NCI-H446 treated with DMSO at 0.1 percent for 48 hours (cell line): ENCODE data around the gene FCHSD2.
"Not testable (repeated sequence)": the region's sequence is repeated elsewhere in the genome, so short reads cannot be mapped to it uniquely, and the experiment has no call there.

Experiments
- DNase-seq: peaks from one replicate; lab custom pipeline; 2025; lab: John Stamatoyannopoulos, UW

The FCHSD2 gene

DNA sequence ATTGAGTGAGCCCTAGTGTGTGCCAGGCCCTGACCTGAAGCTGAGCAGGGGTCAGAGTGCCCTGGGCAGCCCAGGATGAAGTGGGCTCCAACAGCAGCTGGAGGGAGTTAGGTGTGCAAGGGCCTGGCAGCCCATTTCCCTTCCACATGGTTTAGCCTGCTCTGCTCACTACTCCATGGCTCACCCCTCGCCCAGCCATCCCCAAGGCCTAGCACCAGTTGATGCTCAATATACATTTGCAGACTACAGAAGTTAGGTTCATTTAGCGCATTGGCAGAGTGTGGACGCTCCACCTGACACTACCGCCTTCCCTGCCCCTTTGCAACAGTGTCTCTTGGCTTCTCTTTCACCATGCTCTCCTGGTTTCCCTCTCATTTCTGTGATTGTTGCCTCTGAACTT lies 324.2 kb downstream of the FCHSD2 start:
- DNase-seq = no peak

DNA sequence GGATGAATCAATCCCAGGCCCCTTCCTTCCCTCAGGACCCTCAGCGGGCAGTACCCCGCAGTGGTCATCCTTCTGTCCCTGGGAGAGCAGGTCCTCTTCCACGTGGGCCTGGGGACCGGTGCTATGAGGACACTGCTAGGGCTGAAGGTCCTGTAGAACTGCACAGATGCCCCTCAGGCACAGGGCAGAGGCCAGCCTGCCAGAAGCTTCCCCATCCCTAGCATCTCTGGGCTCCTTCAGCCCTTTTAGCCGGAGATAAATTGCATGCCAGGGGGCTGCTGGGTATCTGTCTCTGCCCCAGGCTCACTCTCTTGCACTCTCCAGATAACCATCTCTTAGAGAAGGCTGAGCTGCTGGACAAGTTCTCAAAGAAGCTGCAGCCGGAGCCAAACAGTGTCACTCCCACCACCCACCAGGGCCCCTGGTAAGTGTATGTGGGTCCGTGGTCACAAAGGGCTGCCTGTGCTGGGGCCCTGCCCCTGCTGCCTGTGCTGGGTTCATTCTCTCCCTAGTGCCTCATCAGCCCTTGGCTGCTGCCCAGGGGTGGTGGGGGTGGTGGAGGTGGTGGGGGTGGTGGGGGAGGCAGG lies 325.6 kb downstream of the FCHSD2 start:
- no peak for DNase-seq

DNA sequence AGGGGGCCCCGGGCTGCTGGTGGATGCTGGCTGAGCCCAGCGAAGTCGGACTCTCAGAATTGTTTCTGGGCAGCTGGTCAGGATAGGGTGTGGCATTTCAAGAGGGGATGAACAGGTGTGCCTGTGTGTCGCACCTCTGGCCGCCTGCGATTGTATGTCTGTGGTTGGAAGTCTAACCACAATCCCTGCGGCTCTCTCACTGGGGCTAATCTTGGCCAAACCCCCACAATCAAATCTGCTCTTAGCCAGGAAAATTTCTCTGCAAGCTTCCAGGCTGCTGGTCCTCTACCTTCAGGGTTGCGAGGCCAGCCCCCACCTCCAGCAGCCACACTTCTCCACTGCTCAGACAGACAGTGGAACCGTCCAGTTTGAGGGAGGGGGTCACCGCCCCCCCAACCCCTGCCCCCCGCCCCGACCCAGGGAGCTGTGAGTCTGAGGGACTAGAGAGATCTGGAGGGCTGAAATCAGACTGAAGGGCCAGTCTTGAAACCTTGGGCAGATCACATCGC lies 327.0 kb downstream of the FCHSD2 start:
- DNase-seq = no peak

DNA sequence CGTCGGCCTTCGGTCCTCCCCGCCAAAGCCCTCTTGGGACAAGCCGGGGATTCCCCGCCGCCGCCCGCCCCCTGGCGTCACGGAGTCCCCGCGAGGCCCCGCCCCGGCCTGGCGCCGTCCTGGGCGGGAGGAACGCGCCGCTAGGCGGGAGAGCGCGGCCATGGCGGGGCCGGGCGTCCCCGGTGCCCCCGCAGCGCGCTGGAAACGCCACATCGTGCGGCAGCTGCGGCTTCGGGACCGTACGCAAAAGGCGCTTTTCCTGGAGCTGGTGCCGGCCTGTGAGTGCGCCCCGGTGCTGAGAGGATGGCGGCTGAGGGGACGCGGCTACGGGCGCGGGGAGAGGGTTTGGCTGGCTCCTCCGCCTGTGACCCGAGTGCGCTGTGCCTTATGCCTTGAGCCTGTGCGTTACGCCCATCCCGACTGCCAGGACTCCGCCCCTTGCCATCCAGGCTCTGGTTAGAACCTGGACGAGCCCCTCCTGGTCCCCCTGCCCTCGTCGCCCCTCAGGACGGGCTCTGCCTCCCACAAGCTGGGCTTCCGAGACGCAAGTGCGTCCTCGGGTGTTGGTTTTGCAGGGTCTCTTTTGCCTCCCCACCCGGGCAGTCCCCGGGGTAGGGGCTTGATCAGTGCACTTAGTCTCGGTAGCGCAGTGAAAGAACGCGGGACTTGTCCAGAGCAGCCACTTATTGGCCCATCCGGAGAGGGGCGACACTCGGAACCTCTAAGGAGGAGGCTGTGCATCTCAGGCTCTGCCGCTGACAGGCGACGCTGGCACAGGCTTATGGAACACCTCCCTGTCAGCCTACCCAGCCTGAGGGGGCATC lies 327.6 kb downstream of the FCHSD2 start, which contains the start of gene ATG16L2:
Gene ATG16L2 (plus strand): TSS at position 126 of the 824 bp plus-strand sequence. CDS start 35 bp downstream, at position 161.
- DNase-seq = peak; percentile 70

GRCh38 chr11:72813740-72814285 lies 328.3 kb downstream of the FCHSD2 start:
- DNase-seq = peak; percentile 70

DNA sequence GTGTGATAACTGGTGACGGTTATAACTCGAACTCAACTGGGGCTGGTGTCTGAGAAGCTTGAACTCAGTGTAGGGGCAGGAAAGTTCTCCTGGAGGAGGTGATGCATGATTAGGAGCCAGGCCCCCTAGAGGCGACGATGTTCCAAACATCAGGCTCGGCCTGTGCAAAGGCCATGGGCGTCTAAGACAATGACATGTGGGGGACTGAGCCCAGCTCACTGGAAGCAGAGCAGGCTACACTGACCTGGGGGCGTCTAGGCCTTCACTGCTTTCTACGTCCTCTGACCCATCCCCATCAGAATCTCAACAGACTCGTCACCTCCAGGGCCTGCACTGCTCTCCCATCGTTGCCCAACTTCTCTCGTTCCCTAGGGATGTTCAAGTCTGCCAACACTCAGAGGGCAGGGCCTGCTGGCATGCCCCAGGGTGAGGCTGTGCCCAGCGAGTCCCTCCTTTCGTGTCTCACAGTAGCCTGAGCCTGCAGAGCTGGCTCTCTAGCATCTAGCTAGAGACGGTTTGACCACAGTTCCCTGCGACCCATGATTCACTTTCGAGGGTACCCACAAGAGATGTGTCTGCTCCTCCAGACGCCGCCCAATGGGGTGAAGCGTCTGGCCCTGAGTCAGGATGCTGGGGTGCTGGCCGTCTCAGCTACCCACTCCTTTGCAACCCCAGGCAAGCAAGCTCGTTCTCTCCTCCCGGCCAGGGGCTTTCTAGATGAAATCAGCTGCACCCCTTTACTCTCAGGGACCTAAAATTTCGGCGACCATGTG lies 329.0 kb downstream of the FCHSD2 start:
- peak; percentile 49 for DNase-seq

DNA sequence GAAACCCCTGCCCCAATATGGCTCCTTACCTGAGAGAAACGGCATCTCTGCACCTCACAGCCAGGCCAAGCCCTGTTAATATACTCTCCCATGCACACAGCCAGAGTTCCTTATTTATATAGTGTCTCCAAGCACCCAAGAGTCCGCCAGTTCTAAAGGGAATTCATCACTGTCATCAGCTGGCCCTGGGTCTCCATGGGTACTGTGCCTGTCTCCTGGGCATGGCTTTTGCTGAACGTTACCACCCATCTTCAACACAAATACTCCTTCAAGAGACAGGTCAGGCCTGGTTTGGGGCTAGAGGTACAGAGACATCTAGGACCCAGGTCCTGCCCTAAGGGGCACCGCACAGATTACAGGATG lies 329.5 kb downstream of the FCHSD2 start:
- DNase-seq = peak; percentile 43

DNA sequence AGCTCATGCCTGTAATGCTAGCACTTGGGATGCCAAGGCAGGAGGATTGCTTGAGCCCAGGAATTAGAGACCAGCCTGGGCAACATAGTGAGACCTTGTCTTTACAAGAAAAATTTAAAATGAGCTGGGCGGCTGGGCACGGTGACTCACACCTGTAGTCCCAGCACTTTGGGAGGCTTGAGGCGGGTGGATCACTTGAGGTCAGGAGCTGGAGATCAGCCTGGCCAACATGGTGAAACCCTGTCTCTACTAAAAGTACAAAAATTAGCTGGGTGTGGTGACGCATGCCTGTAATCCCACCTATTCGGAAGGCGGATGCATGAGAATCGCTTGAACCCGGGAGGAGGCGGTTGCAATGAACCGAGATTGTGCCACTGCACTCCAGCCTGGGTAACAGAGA lies 330.4 kb downstream of the FCHSD2 start:
- not testable (repeated sequence) for DNase-seq

DNA sequence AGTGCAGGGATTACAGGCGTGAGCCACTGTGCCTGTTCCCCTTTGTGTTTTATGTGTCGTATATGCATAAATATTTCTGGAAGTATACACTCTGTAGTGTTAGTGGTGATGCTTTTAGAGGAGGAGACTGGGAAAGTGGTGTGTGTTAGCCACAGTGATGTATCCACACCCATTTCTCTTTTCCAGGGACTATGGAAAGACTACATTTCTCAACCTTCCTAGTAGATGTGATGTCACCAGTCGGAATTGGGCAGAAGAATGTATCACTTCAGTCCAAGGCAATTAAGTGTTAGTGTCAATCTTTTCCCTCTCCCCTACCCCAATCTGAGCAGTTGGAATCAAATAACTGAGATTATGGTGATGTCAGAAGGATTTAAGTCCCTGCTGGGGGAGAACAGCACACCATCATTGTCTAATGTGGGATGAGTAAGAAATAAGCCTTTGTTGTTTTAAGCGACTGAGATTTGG lies 333.8 kb downstream of the FCHSD2 start:
- DNase-seq = no peak

GRCh38 chr11:72807792-72808191 lies 334.3 kb downstream of the FCHSD2 start:
- DNase-seq = no peak

- no peak for DNase-seq
These were observed 335.0 kb downstream of the FCHSD2 start for GRCh38 chr11:72807021-72807693.

- DNase-seq = not testable (repeated sequence)
These were observed 335.7 kb downstream of the FCHSD2 start for GRCh38 chr11:72806378-72806777.

GRCh38 chr11:72805216-72805615 lies 336.9 kb downstream of the FCHSD2 start:
- DNase-seq = no peak

DNA sequence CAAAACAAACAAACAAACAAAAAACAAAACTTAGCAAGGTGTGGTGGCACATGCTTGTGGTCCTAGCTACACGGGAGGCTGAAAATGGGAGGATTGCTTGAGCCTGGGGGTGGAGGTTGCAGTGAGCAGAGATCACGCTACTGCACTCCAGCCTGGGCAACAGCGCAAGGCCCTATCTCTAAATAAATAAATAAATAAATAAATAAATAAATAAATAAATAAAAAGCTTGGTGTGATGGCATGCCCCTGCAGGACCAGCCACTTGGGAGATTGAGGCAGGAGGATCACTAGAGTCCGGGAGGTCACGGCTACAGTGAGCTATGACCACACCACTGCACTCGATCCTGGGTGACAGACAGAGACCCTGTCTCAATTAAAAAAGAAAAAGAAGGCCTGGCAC lies 339.3 kb downstream of the FCHSD2 start:
- DNase-seq = no peak

DNA sequence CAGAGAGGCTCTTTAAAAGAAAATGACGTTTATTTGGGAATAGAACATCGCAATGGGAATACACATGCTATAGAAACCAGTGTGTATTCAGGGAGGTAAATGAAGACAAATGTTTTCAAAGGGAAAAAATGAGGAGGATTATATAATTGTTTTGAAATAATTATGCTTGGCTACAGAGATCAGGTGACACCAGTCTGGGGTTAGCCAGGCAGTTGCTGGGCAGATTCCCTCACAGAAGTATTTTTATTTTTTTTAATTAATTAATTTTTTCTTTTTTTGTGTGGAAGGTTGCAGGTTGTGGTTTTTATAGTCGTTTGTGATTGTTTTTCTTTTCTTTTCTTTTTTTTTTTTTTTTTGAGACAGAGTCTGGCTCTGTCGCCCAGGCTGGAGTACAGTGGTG lies 342.7 kb downstream of the FCHSD2 start:
- DNase-seq = no peak

GRCh38 chr11:72798361-72798760 lies 343.8 kb downstream of the FCHSD2 start:
- no peak for DNase-seq

GRCh38 chr11:72793425-72794367 lies 348.4 kb downstream of the FCHSD2 start, which contains the start of gene STARD10:
Gene STARD10, minus strand, starts transcription at chr11:72794047. Its CDS starts 12,866 bp downstream, at chr11:72781181.
- DNase-seq = peak; percentile 87

DNA sequence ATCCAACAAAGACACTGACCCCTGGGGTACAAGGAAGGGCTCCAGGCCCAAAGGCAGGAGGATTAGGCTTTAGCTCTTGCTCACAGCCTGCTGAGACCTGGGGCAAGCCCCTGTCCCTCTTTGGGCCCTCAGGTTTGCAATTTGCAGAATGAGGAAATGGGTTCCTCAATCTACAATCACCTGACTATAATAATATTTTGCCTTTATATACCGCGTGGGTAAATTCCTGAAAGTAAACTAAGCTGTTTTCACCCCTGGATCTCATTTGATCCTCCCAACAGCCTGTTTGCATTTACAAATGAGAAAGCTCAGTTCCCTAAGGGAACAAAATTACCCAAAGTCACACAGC lies 349.1 kb downstream of the FCHSD2 start:
- DNase-seq = no peak

- no peak for DNase-seq
These were observed 349.6 kb downstream of the FCHSD2 start for GRCh38 chr11:72792437-72793021.

- not testable (repeated sequence) for DNase-seq
These were observed 350.9 kb downstream of the FCHSD2 start for GRCh38 chr11:72791228-72791627.
